ENCODE results near the gene TIAM2.

TIAM2 gene

DNA sequence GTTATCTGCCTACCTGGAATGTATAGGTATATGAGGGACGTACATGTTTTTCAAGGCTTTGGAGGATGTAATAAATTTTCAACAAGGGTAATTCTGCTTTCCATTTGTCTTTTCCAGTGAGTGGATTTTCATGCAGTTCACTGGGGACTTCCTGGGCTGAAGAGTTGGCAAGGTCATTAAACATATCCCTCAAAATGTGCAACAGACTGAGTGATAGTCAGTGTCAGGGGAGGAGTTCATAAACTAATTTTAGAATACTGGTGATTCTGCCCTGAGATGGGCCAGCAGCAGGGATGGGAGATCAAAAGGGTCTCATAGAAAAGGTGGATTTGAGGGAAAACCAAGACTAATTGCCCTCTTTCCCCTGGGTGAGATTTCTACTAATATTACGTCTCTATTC lies 146.4 kb downstream of the TIAM2 start:
- DNase-seq: no peak

DNA sequence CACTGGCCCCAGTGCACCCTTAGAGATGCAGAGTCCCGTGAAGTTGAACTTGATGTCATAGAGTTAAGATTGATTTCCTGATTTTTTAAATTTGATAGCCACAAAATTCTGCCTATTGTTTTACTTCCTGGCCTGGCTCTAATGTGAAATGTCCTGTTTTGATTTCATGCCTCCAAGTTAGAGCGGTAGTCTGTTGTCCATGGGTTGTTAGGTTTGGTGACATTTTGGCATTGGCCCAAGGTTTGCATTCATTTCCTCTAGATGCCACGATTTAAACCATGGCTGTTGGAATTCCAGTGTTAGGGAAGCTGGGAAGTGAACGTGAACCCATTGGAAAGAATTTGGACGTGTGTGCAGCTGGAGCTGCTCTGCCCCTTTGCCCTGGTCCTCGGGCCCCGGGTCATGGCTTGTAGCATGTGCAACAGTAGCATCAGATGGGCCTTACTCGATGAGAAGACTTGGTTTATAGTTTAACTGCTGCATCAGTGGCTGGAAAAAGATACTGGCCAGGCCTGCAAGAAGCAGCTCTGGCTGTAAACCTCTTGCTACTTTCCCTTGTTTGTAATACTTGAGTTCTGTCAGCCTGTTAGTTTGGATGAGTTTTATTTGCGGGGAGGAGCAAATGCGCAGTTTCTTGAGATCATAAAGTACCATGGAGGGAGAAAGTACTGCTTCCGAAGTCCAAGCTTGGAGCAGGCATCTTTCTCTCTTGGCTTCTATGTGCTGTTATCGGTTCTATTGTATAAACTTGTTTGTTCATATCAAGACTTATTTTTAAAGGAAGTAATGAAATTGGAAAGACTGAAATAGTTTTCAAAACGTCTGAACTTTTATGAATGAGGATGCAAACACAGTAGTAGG lies 147.3 kb downstream of the TIAM2 start:
- no peak for DNase-seq

DNA sequence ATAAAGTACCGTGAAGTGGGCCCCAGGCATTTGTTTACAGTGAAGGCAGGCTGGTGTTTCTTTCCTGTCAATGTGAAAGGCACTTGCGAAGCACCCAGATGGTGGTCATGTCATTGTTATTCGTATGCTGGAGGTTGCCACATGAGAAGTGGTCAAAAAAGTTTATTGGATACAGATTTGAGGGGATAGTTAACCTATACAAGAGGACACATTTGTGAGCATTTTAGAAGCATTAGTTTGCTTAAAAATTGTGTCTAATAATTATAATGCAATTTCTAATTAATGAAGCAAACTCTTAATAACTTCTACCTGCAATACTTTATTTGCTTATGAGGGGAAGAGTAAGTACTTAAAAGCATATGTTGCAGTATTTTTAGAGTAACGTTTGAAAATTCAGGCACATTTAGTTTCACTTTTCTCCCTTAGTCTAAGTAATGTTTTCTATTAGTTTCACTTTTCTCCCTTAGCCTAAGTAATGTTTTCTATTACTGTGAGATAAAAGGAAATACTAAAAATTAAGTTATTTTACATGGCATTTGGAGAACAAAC lies 148.0 kb downstream of the TIAM2 start:
- no peak for DNase-seq

DNA sequence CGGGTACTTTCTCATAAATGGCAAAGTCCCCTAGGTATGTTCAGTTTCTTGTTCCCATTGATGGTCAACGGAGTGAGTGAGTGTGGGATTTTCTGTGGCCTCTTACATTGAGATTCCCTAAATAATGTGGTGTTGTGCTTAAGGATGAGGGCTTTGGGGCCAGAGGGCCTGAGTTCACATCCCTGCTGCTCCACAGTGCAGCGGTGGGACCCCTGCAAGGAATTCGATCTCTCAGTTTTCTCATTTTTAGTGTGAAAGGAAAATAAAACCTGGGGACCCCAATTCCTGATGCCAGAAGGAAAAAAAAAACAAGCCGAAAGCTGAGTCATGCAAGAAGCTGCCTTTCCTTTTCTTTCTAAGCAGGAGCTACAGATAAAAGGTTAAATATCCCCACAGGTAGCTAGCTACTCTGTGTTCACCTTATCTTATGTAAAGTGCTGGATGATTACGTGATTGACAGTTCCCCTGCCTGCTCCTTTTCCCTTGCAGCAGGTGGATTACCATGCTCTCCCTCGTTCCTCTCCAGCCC lies 148.5 kb downstream of the TIAM2 start:
- DNase-seq: no peak

DNA sequence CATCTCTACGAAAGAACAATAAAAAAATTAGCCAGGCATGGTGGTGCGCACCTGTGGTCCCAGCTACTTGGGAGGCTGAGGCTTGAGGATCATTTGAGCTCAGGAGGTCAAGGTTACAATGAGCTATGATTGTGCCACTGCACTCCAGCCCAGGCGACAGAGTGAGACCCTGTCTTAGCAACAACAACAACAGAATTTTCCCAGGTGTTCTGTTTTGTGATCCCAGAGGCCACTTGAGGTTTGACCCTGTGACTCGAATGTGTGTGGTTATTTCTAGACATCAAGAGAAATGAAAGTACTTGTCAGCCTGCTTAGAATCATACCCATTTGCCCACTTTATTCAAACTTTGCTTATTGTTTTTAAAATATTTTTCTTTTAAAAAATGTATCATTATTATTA lies 151.1 kb downstream of the TIAM2 start:
- DNase-seq: no peak

DNA sequence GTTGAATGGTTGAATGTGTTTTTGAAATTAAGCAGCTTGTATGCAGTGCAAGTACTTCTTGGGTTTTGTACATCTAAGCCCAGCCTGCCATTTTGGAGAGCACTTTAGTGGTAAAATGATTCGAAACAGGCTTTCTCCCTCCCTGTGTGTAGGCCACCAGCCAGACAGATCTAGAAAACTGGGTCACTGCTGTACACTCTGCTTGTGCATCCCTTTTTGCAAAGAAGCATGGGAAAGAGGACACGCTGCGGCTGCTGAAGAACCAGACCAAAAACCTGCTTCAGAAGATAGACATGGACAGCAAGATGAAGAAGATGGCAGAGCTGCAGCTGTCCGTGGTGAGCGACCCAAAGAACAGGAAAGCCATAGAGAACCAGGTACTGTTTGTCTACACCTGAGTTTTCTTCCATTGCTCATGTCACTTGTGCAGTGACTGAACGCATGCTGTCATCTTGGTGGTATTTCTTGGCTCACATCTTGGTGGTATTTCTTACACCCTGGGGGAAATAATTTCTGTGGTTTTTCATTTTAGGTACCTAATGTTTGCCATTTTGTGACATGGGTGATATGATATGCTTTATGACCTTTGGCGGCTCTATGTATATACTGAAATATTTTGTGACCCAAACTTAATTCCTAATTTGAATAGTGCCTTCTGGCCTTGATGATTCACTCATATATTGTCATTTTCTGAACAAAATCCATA lies 153.0 kb downstream of the TIAM2 start:
- no peak for DNase-seq

DNA sequence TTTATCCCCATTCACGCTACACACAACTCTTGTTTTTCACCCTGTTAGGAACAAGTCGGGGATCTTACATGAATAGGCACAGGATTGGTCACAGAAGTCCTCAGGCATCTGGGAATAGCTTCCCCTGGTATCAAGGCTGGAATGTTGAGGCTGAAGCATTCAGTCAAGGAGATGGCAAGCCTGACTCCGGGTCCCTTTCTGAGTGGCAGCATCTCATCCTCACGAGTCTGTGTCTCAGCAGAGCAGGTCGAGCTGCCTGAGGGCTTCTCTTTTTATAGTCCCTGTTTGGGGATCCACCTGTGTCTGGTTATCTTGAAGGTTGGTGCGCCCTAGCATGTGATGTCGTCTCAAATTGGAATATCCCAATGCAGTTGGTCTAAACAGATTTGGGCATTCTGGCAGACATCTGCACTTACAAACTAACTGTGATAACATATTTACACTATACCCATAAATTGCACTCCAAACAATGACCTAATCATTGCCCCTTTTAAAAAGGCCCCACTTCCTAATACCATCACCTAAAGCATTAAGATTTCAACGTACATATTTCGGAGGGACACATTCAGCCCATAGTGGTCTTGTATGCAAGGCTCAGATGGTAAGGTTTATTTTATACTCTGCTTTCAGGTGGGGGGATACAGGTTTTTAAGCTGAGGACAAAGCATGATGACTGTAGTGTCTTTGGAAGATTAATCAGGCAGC lies 156.0 kb downstream of the TIAM2 start:
- DNase-seq: no peak

DNA sequence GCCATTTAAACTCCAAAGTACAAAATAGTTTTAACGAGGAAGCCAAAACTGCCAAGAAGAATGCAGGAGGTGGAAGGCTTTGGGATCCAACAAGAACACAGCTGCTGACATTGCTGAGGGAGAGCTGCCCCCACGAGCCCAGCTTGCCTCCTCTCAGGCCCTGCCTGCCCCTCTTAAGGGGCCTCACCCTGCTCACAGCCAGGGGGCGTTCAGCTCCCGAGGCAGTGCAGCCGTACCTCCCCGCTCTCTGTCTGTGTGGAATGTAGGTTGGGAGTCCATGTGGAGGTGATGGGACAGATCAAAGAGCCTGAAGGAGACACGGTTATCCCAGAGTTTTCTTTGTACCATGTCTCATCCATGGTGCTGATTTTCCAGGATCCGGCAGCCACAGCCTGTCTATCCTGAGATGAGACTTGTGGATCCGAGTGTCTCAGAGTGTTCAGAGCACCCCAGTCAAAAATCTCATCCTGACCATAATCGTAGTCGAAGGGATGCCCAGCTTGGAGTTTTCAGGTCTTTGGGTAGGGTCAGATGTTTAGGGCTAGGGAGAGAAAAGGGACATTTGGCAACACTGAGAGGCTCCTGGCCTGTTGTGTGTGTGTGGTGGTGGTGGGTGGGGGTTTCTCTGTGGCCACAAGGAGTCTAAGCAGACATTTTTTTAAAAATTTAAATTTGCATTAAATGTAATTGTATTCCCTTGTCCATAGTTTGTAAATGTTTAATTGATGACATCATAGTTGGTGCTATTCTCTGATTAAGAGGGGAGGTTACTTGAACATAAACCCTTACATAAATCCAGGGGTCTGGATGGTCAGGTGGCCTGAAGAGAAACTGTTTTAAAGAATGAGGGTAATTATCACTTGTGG lies 157.3 kb downstream of the TIAM2 start:
- DNase-seq: no peak

DNA sequence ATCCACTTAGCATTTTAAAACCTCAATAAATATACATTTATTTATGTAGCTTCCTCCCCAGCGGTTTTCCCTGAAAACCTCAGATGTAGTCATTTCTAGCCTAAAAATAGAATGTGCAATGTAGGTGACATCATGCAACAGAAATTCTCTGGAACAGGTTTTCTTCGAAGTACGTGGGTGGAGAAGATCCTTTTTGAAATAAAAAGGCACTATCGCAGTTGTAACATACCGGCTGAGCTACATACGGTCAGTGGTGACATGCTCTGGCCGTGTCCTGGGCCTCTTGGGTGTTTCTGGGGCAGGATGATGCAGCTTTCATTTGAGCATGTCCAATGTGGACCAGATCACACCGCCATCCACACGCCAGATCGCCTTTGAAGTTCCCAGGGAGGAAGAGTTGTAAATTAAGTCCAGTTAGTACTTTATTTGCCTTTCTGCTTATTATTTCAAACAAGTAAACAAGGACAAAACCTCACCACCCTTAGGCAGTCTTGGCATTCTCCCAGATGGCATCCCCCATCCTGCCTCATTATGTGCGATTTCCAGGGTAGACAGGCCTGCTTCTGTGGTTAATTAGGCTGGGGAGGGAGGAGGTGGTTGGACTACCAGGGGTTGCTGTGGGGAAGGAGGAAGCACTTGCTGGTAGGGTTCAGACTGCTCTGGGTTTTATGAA lies 159.2 kb downstream of the TIAM2 start:
- peak; percentile 11 for DNase-seq

DNA sequence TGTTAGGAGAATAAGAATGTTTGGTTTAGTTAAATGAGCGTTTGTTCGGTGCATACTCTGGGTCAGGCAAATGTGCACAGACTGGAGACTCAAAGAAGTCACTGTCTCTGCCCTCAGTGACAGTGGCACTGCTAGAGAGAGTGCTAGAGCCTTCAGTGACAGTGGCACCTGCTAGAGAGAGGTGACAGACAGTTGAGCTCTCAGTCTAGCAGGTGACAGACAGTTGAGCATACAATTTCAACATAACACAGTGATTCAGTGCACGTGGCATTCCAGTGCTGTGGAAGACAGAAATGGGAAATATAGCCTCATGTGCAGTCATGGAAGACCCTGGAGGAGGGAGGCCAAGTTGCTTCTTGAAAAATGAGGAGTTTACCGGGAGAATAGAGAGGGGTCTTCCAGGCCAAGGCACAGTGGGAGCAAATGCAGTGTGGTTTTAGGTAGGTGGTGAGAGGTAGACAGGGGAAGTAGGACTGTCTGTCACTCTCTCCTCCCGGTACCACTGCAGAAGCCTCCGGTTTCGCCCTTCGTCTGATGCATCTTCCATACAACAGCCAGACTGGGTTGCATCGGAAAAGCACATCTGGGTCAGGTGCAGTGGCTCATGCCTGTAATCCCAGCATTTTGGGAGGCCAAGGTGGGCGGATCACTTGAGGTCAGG lies 160.8 kb downstream of the TIAM2 start:
- no peak for DNase-seq

DNA sequence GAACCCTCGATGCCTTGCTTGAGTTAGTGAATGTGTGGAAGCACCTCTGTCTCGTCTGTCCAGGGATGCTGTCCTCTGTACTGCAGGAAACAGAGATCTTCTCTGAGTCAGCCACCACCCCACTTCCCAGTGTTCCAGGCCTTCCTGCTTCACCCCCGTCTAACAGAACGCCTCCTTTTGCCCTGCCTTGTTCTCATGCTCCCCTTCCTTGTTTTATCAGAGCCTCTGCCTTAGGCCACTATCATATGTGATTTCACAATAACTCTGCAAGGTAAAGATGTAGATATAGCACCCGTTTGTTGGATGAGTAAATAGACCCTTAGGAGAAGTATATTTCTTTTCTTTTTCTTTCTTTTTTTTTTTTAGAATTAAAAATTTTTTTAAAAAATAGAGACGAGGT lies 162.0 kb downstream of the TIAM2 start:
- no peak for DNase-seq

DNA sequence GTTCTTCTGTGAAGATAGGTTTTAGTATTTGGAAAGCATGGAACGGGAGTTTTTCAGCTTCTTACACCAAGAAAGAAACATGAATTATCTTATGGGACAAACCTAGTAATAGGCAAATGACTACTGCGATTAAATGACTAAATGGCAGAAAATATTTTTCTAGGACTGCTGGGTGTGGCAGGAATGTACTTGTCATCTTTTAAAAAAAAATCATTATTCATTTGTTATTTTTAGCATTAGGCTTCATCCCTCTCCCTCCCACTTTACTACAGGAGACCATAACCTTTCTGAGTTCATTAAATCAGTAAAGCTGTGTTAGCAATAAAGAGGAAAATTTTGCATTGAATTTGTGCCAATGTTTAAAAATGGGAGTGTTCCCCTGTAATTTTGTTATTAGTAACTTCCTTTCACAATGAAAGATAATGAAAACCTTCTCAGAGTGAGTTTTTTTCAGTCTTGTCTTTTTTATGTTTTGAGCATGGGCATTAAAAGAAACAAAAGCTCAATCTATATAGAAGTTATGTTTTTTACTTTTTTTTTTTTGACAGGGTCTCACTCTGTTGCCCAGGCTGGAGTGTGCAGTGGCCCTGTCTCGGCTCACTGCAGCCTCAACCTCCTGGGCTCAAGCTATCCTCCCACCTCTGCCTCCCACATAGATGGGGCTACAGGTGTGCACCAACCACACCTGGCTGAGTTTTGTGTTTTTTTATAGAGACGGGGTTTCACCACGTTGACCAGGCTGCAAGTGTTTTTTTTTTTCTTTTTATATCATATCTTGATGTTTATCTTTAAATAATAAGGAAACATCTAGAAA lies 163.1 kb downstream of the TIAM2 start:
- DNase-seq: no peak

DNA sequence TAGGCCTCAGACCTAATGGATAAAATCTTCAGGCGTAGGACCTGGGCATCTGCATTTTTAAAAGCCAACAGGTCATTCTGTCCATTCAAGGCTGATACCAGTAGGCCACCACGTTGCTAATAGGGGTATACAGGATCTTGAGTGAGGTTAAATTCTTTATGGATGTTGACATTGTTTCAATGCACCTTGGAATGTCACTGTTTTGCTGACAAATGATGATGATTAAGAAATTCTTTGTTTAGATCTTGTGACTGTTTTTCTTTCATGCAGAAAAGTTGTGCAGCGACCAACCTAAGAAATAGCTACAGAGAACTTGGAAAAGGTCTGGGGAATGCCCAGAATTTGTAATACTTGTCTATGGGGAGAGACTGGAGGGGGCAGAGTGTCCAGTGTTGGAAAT lies 167.6 kb downstream of the TIAM2 start:
- no peak for DNase-seq

DNA sequence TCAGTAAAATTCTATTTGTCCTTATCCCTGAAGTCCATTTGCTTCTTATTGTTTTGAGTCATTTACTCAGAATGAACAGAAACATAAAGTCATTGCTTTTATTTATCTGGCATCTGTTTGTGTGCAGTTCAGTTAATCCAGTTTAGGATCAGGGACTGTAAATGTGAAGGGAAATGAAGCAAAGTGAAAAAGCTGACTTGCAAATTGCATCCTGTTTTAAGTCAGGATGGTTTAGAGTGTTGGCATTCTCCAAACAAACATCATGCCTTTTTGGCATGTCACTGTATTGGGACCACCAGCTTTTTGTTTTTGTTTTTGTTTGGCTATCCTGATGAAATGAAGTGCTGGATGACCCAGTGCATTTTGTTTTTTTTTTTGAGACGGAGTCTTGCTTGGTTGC lies 168.5 kb downstream of the TIAM2 start:
- DNase-seq: no peak

DNA sequence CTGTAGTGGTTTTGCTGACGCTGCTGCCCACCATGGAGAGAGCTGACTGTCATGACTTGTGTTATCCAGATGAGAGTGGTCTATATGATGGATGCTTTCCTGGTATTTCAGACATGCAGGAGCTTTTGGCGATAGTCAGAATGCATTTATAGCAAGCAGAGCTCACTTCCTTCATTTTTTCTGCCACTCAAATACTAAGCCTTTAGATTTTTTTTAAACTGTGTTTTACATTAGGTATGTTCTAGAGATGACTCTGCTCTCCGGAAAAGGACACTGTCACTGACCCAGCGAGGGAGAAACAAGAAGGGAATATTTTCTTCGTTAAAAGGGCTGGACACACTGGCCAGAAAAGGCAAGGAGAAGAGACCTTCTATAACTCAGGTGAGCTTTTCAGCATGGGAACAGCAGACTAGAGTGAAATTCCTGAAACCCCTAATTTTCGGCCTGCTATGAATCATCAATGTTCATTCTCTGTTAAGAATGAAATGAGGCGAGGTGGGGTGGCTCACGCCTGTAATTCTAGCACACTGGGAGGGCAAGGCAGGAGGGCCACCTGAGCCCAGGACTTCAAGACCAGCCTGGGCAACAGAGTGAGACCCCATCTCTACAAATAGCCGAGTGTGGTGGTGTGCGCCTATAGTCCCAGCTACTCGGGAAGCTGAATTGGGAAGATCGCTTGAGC lies 170.1 kb downstream of the TIAM2 start:
- no peak for DNase-seq

DNA sequence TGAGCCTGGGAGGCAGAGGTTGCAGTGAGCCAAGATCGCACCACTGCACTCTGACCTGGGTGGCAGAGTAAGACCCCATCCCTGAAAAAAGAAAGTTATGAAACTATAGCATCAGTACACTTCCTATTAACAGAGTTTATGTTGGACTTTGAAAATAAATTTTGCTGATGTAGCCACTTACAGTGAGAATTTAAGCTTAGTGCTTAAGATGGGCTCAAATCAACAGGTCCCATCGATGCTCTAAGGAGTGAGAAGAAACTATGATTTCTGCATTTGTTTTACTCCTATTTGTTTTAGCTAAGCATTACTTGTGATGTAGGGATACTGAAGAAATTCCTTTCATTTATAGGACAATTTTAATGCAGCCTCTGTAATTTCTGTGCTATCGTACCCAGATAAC lies 175.4 kb downstream of the TIAM2 start:
- no peak for DNase-seq

DNA sequence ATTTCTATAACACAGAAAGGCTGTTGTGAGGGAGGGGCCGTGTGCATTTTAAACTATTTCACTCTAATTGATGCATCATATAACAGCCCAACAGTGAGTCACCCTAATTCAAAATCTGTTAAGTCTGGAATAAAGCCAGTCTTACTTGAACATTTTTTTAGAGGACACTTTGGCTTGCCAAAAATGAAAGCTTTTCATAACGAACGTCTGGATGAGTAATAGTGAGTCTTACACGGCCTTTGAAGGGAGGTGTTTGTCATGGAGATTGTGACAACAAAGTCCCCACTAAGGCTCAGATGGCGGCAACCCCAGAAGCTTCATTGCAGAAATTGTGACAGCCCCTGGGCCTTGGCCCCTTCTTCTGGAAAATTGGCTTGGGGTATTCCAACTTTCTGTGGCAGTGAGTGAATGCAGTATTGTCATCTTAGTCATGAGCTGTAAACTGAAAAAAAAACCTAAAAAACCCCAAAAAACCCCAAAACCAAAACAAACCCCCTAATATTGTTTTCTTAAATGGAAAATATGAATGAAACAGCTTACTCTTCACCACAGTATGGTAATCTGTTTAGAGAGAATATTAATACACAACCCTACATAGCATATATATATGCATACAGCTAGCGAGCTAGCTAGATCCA lies 176.1 kb downstream of the TIAM2 start:
- DNase-seq: no peak

DNA sequence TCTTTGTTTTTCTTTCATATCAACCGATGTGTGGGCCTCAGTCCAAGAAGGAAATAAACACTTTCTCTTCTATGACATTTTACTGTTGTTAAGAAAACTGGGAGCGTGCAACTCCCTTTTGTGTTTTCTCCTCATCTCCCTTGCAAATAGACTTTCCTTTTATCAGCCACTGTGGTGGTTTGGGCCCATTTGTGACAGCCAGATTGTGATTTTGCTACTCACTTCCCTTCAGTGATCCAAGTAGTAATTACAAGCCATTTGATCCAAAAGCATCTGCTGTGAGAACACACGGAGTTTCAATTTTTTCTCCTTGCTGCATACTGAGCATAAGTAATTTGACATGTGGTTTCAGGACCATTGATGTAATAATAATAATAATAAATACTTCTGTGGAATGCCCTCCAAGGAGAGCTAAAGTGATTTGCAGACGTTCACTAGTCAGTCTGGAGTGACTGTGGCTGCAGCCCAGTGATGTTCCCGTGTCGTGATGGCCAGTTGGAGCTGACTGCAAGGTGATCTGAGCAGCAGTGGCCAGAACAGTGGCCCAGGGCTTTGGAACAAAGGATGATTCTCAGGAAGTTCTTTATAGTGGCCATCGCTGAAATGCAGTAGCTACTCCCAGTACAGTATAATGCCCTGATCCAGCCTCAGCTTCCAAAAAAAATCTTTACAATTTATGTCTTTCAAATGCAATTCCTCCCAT lies 176.8 kb downstream of the TIAM2 start:
- peak; percentile 56 for DNase-seq
